Gastroesophageal sphincter (tissue), 4 donors: ENCODE data around the gene KRTAP4-2. TPM values are rescaled to one million over a fixed set of nuclear protein-coding genes. Genes with fewer than 3 reads are reported as not detected.

Source experiments
- ATAC-seq: fragments of 150-250 bp; one replicate; pipeline ENCODE4 v1.9.1; 2016; ENCODE audit warnings: mild to moderate bottlenecking, moderate library complexity
- H3K27ac ChIP-seq, 4 donors: fragments of 200-600 bp; sonication (generic) in 3 of 4; 1 replicate in 3 of 4; 2 replicates in 1 of 4; pipeline ENCODE4 v1.5.1; 2016 to 2019
- H3K27me3 ChIP-seq: fragments of 200-600 bp; sonication (generic); one replicate; pipeline ENCODE4 v1.5.1; 2019
- H3K36me3 ChIP-seq, 2 donors: fragments of 200-600 bp; sonication (generic); one replicate each; pipeline ENCODE4 v1.5.1; 2019; ENCODE audit warnings: control low read depth in 1 of 2
- H3K4me1 ChIP-seq, 3 donors: fragments of 200-600 bp; sonication (generic); 1 replicate in 2 of 3; 2 replicates in 1 of 3; pipeline ENCODE4 v1.5.1; 2016 to 2019; ENCODE audit warnings: control low read depth in 2 of 3
- H3K4me3 ChIP-seq, 2 donors: fragments of 200-600 bp; sonication (generic); one replicate each; pipeline ENCODE4 v1.5.1; 2019; ENCODE audit warnings: mild to moderate bottlenecking in 1 of 2, moderate library complexity in 1 of 2
- H3K9me3 ChIP-seq, 3 donors: fragments of 200-600 bp; sonication (generic); one replicate each; pipeline ENCODE4 v1.5.1; 2017 to 2019; ENCODE audit warnings: control low read depth in 2 of 3
- CTCF ChIP-seq, 4 experiments: fragments of 200-600 bp in 2 of 4; fragments of 450-650 bp in 2 of 4; sonication (generic) in 1 of 4; IDR thresholded peaks; one replicate each; pipeline ENCODE4 v1.5.1; 2017 to 2019; ENCODE audit warnings: antibody characterized with exemption in 4 of 4, mild to moderate bottlenecking in 2 of 4, moderate library complexity in 2 of 4
- EP300 ChIP-seq: sonication (generic); formaldehyde crosslinking; IDR thresholded peaks from one replicate; pipeline ENCODE4 v1.6.1; 2017; ENCODE audit warnings: antibody characterized with exemption, mild to moderate bottlenecking
- POLR2A ChIP-seq, 2 donors: fragments of 450-650 bp; IDR thresholded peaks; one replicate each; pipeline ENCODE4 v1.6.1; 2017; ENCODE audit warnings: antibody characterized with exemption in 2 of 2, mild to moderate bottlenecking in 2 of 2, moderate library complexity in 1 of 2
- POLR2AphosphoS5 ChIP-seq: sonication (generic); formaldehyde crosslinking; IDR thresholded peaks from one replicate; pipeline ENCODE4 v1.6.1; 2017; ENCODE audit warnings: antibody characterized with exemption
- WGBS, 2 donors: methylation state at CpG; one replicate each; pipeline ENCODE4 v1.1.5; 2018; ENCODE audit warnings: low coverage in 1 of 2; 5-methylcytosine and 5-hydroxymethylcytosine counted together
- total RNA-seq, 4 donors: library from RNA; depleted of rRNA; stranded (reverse); fragments of >200 nt; gene quantifications; one replicate each; pipeline ENCODE4 v1.1.0, GENCODE V29; 2016

KRTAP4-2 gene
- total RNA-seq, 4 donors from 2014 or later: not detected

DNA sequence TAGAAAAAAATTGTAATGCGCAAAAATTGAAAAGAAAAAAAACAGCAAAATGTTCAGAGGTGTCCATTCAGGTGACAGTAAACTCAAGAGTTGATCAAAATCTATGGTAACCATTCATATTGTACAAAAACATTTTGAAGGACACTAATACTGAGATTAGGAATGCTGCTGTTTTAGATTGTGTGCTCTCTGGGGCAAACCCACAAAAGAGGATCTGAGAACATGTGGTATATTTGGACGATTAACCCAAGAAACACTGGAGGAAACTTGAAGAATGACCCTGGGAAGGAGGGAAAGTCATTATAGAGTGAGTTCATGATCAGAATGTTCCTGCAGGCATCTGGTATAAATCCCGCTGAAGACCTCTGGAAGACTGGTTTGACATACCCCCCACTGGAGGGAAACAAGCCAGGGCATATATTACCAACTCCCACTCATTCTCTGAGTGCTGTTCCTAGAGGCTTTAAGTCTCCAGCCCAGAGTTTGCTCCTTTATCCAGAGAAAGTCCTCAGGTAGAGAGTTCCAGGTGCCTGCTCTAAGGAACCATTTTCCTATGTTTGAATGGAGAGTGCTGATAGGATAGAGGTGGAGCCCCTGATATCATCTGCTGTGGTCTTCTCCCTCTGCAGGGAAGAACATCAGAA, 1.2 kb downstream of the KRTAP4-2 start:
- Histone ChIP-seq H3K27ac (no peak overlapping the region), H3K4me1 (no peaks in the 10 kb centered on the region), H3K4me3 (no peak overlapping the region), H3K27me3 (peaks cover 11% of the 10 kb centered on the region), H3K36me3 (no peaks in the 10 kb centered on the region), H3K9me3 (no peaks in the 10 kb centered on the region)
- ATAC-seq: no peak
- WGBS, 2 donors: 70 to 72% methylated on average over 2 to 3 of the region's 3 CpGs
- TF ChIP-seq EP300 (no peak), POLR2AphosphoS5 (no peak), CTCF (IDR thresholded peaks at IDR 0.05) (no peak), POLR2A (IDR thresholded peaks at IDR 0.05) (no peak)

DNA sequence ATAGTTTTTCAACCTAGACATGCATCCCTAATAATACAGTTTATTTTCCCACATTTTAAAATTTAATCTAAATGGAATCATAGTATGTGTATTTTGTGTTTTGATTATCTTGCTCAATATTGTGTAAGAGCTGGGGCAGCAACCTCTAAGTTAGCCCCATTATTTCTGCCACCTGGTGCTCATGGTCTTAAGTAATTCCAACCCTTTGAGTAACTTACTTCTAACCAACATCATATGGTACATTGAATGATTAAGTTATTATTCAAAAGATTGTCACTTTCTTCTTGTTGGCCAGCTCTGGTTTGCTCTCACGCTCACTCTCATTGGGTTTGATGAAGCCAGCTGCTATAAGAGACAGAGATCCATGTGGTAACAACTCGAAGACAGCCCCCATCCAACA, 6.1 kb downstream of the KRTAP4-2 start:
- TF ChIP-seq EP300 (no peak), CTCF (IDR thresholded peaks at IDR 0.05) (no peak), POLR2A (IDR thresholded peaks at IDR 0.05) (no peak), POLR2AphosphoS5 (no peak)
- no peak for ATAC-seq
- 67 to 87% methylated on average over 1 to 2 of the region's 2 CpGs for WGBS, 2 donors
- Histone ChIP-seq H3K9me3 (no peaks in the 10 kb centered on the region), H3K27me3 (peaks cover 14% of the 10 kb centered on the region), H3K4me3 (no peak overlapping the region), H3K27ac (no peak overlapping the region), H3K36me3 (no peaks in the 10 kb centered on the region), H3K4me1 (no peaks in the 10 kb centered on the region)

DNA sequence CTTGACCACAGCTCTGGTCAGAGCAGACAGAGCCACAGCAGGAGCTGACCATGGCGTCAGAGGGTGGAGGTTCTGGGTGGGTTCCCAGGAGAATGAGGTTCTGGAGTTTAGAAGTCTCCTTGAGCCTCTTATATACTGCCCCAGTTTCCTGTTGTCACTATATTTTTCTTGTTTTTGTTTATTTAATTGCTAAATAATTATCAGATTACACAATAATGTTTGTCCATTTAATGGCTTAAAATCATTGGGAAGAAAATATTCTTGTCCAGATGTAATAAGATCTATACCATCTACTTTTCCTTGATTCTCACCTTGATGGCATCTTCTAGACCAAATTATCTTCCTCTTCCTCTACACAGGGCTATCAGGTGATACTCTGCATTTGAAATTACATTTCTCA, 9.9 kb downstream of the KRTAP4-2 start, which contains the start of gene KRTAP4-3:
Gene KRTAP4-3 (minus strand): TSS at position 101 of the 400 bp plus-strand sequence. CDS start 49 bp downstream, at position 52.
- Histone ChIP-seq H3K4me1 (no peaks in the 10 kb centered on the region), H3K4me3 (no peak within 1 kb of the TSS), H3K27me3 (peaks cover 3% of the 10 kb centered on the region), H3K9me3 (no peaks in the 10 kb centered on the region), H3K36me3 (no peaks in the 10 kb centered on the region), H3K27ac (no peak within 1 kb of the TSS)
- WGBS, 2 donors: 55% methylated on average over 1 of the region's 1 CpG; no CpG with 5 or more reads in 1 of the 2 donors
- no peak for TF ChIP-seq POLR2A (IDR thresholded peaks at IDR 0.05)
- no peak for TF ChIP-seq EP300
- no peak for TF ChIP-seq CTCF (IDR thresholded peaks at IDR 0.05)
- no peak for TF ChIP-seq POLR2AphosphoS5
- no peak for ATAC-seq

DNA sequence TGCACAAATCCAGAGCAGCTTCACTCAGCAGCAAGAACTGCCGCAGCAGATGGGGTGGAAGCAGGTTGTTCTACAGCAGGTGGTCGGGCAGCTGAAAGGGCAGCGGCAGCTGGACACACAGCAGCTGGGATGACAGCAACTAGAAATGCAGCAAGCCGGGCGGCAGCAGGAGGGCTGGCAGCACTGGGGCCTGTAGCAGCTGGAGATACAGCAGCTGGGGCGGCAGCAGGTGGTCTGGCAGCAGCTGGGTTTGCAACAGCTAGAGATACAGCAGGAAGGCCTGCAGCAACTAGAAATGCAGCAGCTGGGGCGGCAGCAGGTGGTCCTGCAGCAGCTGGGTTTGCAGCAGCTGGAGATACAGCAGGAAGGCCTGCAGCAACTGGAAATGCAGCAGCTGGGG, 10.5 kb downstream of the KRTAP4-2 start:
- no peak for ATAC-seq
- no peak for TF ChIP-seq POLR2A (IDR thresholded peaks at IDR 0.05)
- no peak for TF ChIP-seq EP300
- no peak for TF ChIP-seq CTCF (IDR thresholded peaks at IDR 0.05)
- TF ChIP-seq POLR2AphosphoS5: no peak
- H3K36me3 ChIP-seq: no peaks in the 10 kb centered on the region
- H3K4me1 ChIP-seq: no peaks in the 10 kb centered on the region
- no peak overlapping the region for H3K4me3 ChIP-seq
- H3K9me3 ChIP-seq: no peaks in the 10 kb centered on the region
- 46 to 90% methylated on average over 3 to 4 of the region's 7 CpGs for WGBS, 2 donors
- H3K27me3 ChIP-seq: peaks cover 3% of the 10 kb centered on the region
- no peak overlapping the region for H3K27ac ChIP-seq

- H3K36me3 ChIP-seq: no peaks in the 10 kb centered on the region
- 41 to 63% methylated on average over 3 to 6 of the region's 7 CpGs for WGBS, 2 donors
- TF ChIP-seq POLR2A (IDR thresholded peaks at IDR 0.05) (no peak), POLR2AphosphoS5 (no peak), CTCF (IDR thresholded peaks at IDR 0.05) (no peak), EP300 (no peak)
Observed at GRCh38 chr17:41163828-41164227, 14.2 kb downstream of the KRTAP4-2 start.

More at GRCh38 chr17:41163828-41164227, 14.2 kb downstream of the KRTAP4-2 start:
- Histone ChIP-seq H3K4me3 (no peak overlapping the region), H3K4me1 (no peaks in the 10 kb centered on the region), H3K27me3 (peaks cover 19% of the 10 kb centered on the region), H3K9me3 (no peaks in the 10 kb centered on the region), H3K27ac (no peak overlapping the region)
- no peak for ATAC-seq
